Spleen (tissue), 7 donors: ENCODE data around the gene FAM185A.
"Not testable (repeated sequence)": the region's sequence is repeated elsewhere in the genome, so short reads cannot be mapped to it uniquely, and the experiment has no call there.

ENCODE experiments used
- POLR2A ChIP-seq, 3 donors: fragments of 450-650 bp; IDR thresholded peaks; one replicate each; pipeline ENCODE4 v1.5.1; 2017; ENCODE audit warnings: antibody characterized with exemption in 3 of 3, mild to moderate bottlenecking in 1 of 3
- POLR2AphosphoS5 ChIP-seq, 3 donors: sonication (generic); formaldehyde crosslinking; IDR thresholded peaks; one replicate each; pipeline ENCODE4 v1.5.1; 2017; ENCODE audit warnings: antibody characterized with exemption in 3 of 3
- TF ChIP-seq, protein P1 (sequence below), 11 experiments: fragments of 200-600 bp in 7 of 11; fragments of 450-650 bp in 4 of 11; sonication (generic) in 4 of 11; IDR thresholded peaks in 8 of 11; conservative IDR thresholded peaks in 3 of 11; 1 replicate in 7 of 11; 2 replicates in 4 of 11; pipeline versions ENCODE4 v1.4.0 to v1.8.0; 2016 to 2021; ENCODE audit warnings: antibody characterized with exemption in 11 of 11, inconsistent platforms in 4 of 11, mild to moderate bottlenecking in 1 of 11
- donor health status: DM: no; HTN: no; CAD: no; lungs with moderate emphysema.
- donor health status: DM: no; HTN: no; CAD: no.
- donor health status: DM: no; HTN: no; CAD: no.

DNA sequence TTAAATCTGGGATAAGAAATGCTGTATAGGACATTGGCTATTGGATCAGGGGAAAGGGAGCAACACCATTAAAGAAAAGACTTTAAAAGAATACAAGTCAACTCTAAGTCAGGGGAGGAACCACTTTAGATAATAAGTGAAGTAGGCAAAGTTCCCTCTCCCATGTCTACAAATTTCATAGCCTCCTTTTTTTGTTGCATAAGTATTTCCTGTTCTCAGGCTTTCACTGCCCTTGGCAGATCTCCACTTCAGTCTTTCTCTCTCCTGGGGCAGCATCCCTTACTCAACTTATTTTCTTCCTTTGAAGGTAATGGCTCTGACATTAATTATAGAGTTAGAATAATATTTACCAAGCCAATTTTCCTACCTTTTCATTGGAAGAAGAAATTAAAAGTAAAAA is 30.3 kb upstream of the FAM185A start:
- TF ChIP-seq, protein P1, sequence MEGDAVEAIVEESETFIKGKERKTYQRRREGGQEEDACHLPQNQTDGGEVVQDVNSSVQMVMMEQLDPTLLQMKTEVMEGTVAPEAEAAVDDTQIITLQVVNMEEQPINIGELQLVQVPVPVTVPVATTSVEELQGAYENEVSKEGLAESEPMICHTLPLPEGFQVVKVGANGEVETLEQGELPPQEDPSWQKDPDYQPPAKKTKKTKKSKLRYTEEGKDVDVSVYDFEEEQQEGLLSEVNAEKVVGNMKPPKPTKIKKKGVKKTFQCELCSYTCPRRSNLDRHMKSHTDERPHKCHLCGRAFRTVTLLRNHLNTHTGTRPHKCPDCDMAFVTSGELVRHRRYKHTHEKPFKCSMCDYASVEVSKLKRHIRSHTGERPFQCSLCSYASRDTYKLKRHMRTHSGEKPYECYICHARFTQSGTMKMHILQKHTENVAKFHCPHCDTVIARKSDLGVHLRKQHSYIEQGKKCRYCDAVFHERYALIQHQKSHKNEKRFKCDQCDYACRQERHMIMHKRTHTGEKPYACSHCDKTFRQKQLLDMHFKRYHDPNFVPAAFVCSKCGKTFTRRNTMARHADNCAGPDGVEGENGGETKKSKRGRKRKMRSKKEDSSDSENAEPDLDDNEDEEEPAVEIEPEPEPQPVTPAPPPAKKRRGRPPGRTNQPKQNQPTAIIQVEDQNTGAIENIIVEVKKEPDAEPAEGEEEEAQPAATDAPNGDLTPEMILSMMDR (IDR thresholded peaks at IDR 0.05 in 8 of 11, conservative IDR thresholded peaks at IDR 0.05 in 3 of 11), result not testable (repeated sequence)
- TF ChIP-seq POLR2A, POLR2AphosphoS5 (IDR thresholded peaks at IDR 0.05): not testable (repeated sequence)
